Hypothalamus (tissue), 51 donors: ENCODE measurements around the gene SH3PXD2A.
"Not testable (repeated sequence)": the region's sequence is repeated elsewhere in the genome, so short reads cannot be mapped to it uniquely, and the experiment has no call there.

Experiments used
- DNase-seq, 51 donors: peaks; one replicate each; lab custom pipeline; 2025; lab: John Stamatoyannopoulos, UW

SH3PXD2A gene

GRCh38 chr10:103616705-103617601 is 238.4 kb downstream of the SH3PXD2A start:
- DNase-seq: no peak

- no peak for DNase-seq
Observed at GRCh38 chr10:103614306-103615158, 240.8 kb downstream of the SH3PXD2A start.

- no peak for DNase-seq
Observed at GRCh38 chr10:103613616-103614015, 241.8 kb downstream of the SH3PXD2A start.

- peak in 15 of 51 donors; percentile 11 to 50 (median 28) for DNase-seq
Observed at GRCh38 chr10:103612462-103613365, 242.7 kb downstream of the SH3PXD2A start.

GRCh38 chr10:103610921-103611511 is 244.4 kb downstream of the SH3PXD2A start:
- no peak for DNase-seq

GRCh38 chr10:103610083-103610472 is 245.3 kb downstream of the SH3PXD2A start:
- no peak for DNase-seq

GRCh38 chr10:103609231-103610082 is 245.9 kb downstream of the SH3PXD2A start:
- peak in 1 of 51 donors; percentile 13 for DNase-seq

GRCh38 chr10:103608056-103608455 is 247.3 kb downstream of the SH3PXD2A start:
- not testable (repeated sequence) for DNase-seq

- not testable (repeated sequence) for DNase-seq
Observed at GRCh38 chr10:103607051-103607450, 248.3 kb downstream of the SH3PXD2A start.

GRCh38 chr10:103606097-103606438 is 249.3 kb downstream of the SH3PXD2A start:
- not testable (repeated sequence) for DNase-seq

- DNase-seq: peak in 21 of 51 donors; percentile 12 to 64 (median 28)
Observed at GRCh38 chr10:103605359-103606096, 249.8 kb downstream of the SH3PXD2A start.

- DNase-seq: no peak
Observed at GRCh38 chr10:103603382-103603781, 252.0 kb downstream of the SH3PXD2A start.

- DNase-seq: no peak
Observed at GRCh38 chr10:103602852-103603155, 252.6 kb downstream of the SH3PXD2A start.

- no peak for DNase-seq
Observed at GRCh38 chr10:103602028-103602851, 253.1 kb downstream of the SH3PXD2A start.

- no peak for DNase-seq
Observed at GRCh38 chr10:103600956-103601569, 254.3 kb downstream of the SH3PXD2A start.

GRCh38 chr10:103600325-103600724 is 255.1 kb downstream of the SH3PXD2A start:
- DNase-seq: no peak

- DNase-seq: no peak
Observed at GRCh38 chr10:103599907-103600306, 255.5 kb downstream of the SH3PXD2A start.
